ENCODE results near the gene LRP1.

The LRP1 gene

DNA sequence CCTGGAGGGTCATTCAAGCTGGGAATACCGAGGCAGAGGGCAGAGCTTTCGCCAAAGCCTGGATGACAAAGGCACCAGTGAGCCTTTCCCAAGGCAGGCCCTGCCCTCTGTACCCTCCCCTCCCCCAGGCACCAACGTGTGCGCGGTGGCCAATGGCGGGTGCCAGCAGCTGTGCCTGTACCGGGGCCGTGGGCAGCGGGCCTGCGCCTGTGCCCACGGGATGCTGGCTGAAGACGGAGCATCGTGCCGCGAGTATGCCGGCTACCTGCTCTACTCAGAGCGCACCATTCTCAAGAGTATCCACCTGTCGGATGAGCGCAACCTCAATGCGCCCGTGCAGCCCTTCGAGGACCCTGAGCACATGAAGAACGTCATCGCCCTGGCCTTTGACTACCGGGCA, 57.1 kb downstream of the LRP1 start:
- TF ChIP-seq POLR2AphosphoS5 (IDR thresholded peaks at IDR 0.05; ENCODE audit: low read depth, low read length) (no peak), TAF1 (IDR thresholded peaks at IDR 0.05; ENCODE audit: borderline replicate concordance, insufficient read depth, low read length) (no peak), FOXP2 (optimal IDR thresholded peaks at IDR 0.05; ENCODE audit: borderline replicate concordance, extremely low read depth, extremely low read length, insufficient read depth) (no peak)
- TF ChIP-seq, protein P1, sequence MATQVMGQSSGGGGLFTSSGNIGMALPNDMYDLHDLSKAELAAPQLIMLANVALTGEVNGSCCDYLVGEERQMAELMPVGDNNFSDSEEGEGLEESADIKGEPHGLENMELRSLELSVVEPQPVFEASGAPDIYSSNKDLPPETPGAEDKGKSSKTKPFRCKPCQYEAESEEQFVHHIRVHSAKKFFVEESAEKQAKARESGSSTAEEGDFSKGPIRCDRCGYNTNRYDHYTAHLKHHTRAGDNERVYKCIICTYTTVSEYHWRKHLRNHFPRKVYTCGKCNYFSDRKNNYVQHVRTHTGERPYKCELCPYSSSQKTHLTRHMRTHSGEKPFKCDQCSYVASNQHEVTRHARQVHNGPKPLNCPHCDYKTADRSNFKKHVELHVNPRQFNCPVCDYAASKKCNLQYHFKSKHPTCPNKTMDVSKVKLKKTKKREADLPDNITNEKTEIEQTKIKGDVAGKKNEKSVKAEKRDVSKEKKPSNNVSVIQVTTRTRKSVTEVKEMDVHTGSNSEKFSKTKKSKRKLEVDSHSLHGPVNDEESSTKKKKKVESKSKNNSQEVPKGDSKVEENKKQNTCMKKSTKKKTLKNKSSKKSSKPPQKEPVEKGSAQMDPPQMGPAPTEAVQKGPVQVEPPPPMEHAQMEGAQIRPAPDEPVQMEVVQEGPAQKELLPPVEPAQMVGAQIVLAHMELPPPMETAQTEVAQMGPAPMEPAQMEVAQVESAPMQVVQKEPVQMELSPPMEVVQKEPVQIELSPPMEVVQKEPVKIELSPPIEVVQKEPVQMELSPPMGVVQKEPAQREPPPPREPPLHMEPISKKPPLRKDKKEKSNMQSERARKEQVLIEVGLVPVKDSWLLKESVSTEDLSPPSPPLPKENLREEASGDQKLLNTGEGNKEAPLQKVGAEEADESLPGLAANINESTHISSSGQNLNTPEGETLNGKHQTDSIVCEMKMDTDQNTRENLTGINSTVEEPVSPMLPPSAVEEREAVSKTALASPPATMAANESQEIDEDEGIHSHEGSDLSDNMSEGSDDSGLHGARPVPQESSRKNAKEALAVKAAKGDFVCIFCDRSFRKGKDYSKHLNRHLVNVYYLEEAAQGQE (IDR thresholded peaks at IDR 0.05; ENCODE audit: insufficient read depth in 1 of 2, low read depth in 2 of 2, low read length in 2 of 2), result no peak

- TF ChIP-seq, protein P1 (IDR thresholded peaks at IDR 0.05; ENCODE audit: insufficient read depth in 1 of 2, low read depth in 2 of 2, low read length in 2 of 2), result no peak
- no peak for TF ChIP-seq FOXP2 (optimal IDR thresholded peaks at IDR 0.05; ENCODE audit: borderline replicate concordance, extremely low read depth, extremely low read length, insufficient read depth)
Observed at GRCh38 chr12:57185906-57186508, 57.7 kb downstream of the LRP1 start.

DNA sequence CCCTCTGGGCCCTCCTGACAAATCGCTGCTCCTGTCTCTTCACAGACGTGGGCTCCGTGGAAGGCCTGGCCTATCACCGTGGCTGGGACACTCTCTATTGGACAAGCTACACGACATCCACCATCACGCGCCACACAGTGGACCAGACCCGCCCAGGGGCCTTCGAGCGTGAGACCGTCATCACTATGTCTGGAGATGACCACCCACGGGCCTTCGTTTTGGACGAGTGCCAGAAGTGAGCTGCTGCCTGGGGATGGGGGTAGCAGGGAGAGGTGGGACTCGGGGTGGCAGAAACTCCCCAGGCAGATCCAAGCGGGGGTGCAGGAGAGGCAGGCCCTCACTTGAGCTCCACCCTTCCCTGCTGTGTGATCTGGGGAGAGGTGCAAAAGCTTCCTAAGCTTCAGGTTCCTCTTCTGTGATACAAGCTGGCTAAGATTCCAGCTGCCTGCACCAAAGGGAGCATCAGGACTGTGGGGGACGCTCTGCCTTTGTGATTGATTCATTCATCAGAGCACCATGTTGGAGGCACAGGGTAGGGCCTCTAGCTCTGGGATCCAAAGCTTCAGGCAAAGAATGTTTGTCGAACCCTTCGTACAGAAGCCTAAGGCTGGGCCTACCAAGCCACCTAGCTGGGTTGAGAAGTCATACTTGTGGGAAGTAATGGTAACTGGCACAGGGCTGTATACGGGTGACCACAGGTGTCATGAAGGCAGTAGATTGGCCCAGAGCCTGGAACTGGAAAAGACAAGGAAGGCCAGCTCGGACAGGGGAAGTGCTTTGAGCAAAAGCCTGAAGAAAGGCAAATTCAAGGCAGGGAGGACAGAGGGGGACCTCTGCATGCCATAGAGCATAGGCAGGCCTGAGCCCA, 59.2 kb downstream of the LRP1 start:
- no peak for TF ChIP-seq FOXP2 (optimal IDR thresholded peaks at IDR 0.05; ENCODE audit: borderline replicate concordance, extremely low read depth, extremely low read length, insufficient read depth)
- no peak for TF ChIP-seq SIN3A (IDR thresholded peaks at IDR 0.05; ENCODE audit: borderline replicate concordance, insufficient read depth, low read length)
- TF ChIP-seq, protein P1 (IDR thresholded peaks at IDR 0.05; ENCODE audit: insufficient read depth in 1 of 2, low read depth in 2 of 2, low read length in 2 of 2), result no peak
- TF ChIP-seq TAF1 (IDR thresholded peaks at IDR 0.05; ENCODE audit: borderline replicate concordance, insufficient read depth, low read length), result no peak
- no peak for TF ChIP-seq POLR2AphosphoS5 (IDR thresholded peaks at IDR 0.05; ENCODE audit: low read depth, low read length)

DNA sequence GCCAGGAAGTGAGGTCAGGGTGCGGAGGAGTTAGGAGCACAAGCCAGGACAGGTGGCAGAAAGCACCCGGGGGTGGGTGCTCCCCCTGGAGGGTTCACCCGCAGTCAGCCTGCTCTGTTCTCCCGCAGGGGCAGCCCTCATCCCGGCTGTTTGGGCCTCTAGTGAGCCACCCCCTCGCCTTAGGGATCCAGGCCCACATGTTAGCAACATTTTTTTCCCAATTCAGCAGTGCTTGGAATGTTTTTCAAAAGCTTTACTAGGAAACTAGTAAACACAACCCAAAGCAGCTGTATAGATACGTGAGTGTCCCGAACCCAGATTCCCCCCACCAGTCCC, 59.8 kb downstream of the LRP1 start:
- TF ChIP-seq, protein P1 (IDR thresholded peaks at IDR 0.05; ENCODE audit: insufficient read depth in 1 of 2, low read depth in 2 of 2, low read length in 2 of 2), result no peak
- TF ChIP-seq POLR2AphosphoS5 (IDR thresholded peaks at IDR 0.05; ENCODE audit: low read depth, low read length), result no peak
- no peak for TF ChIP-seq TAF1 (IDR thresholded peaks at IDR 0.05; ENCODE audit: borderline replicate concordance, insufficient read depth, low read length)

GRCh38 chr12:57190037-57190436, 61.8 kb downstream of the LRP1 start:
- TF ChIP-seq, protein P1 (IDR thresholded peaks at IDR 0.05; ENCODE audit: insufficient read depth in 1 of 2, low read depth in 2 of 2, low read length in 2 of 2), result no peak
- TF ChIP-seq POLR2AphosphoS5 (IDR thresholded peaks at IDR 0.05; ENCODE audit: low read depth, low read length) (no peak), SIN3A (IDR thresholded peaks at IDR 0.05; ENCODE audit: borderline replicate concordance, insufficient read depth, low read length) (no peak), FOXP2 (optimal IDR thresholded peaks at IDR 0.05; ENCODE audit: borderline replicate concordance, extremely low read depth, extremely low read length, insufficient read depth) (no peak), TAF1 (IDR thresholded peaks at IDR 0.05; ENCODE audit: borderline replicate concordance, insufficient read depth, low read length) (no peak)

Data from PFSK-1 (cell line).